ENCODE data around the gene CGA.

Gene CGA

GRCh38 chr6:87094576-87094975, 330 bp downstream of the CGA start:
- H3K27me3 ChIP-seq (ENCODE audit: insufficient read depth, low read length) = no peaks in the 10 kb centered on the region
- H3K4me2 ChIP-seq (ENCODE audit: low read length) = no peak overlapping the region
- H3K4me3 ChIP-seq (ENCODE audit: low read depth, low read length, poor library complexity, severe bottlenecking) = no peak overlapping the region
- no peaks in the 10 kb centered on the region for H3F3A ChIP-seq (ENCODE audit: insufficient read depth, low read length)
- no peaks in the 10 kb centered on the region for H3K79me2 ChIP-seq (ENCODE audit: insufficient read depth, low read length)
- TF ChIP-seq CTCF (IDR thresholded peaks at IDR 0.05; ENCODE audit: low read length) = no peak
- TF ChIP-seq EZH2 (IDR thresholded peaks at IDR 0.05; ENCODE audit: borderline replicate concordance, low read length) = no peak
- no peaks in the 10 kb centered on the region for H4K20me1 ChIP-seq (ENCODE audit: insufficient read depth, low read length)
- H2AFZ ChIP-seq (ENCODE audit: low read length) = no peak overlapping the region
- no peaks in the 10 kb centered on the region for H3K36me3 ChIP-seq (ENCODE audit: insufficient read depth, low read length)
- no peaks in the 10 kb centered on the region for H3K4me1 ChIP-seq (ENCODE audit: insufficient read depth, low read length, severe bottlenecking)
- no peak overlapping the region for H3K9ac ChIP-seq (ENCODE audit: low read length)
- no peaks in the 10 kb centered on the region for H3K9me3 ChIP-seq (ENCODE audit: low read length)
- H3K9me2 ChIP-seq (ENCODE audit: low read depth, low read length) = no peaks in the 10 kb centered on the region
- no peak overlapping the region for H3K27ac ChIP-seq (ENCODE audit: low read depth, low read length, poor library complexity, severe bottlenecking)

- no peaks in the 10 kb centered on the region for H3K36me3 ChIP-seq (ENCODE audit: insufficient read depth, low read length)
- H4K20me1 ChIP-seq (ENCODE audit: insufficient read depth, low read length) = no peaks in the 10 kb centered on the region
- no peak overlapping the region for H3K9ac ChIP-seq (ENCODE audit: low read length)
- H3K27me3 ChIP-seq (ENCODE audit: insufficient read depth, low read length) = no peaks in the 10 kb centered on the region
- no peaks in the 10 kb centered on the region for H3F3A ChIP-seq (ENCODE audit: insufficient read depth, low read length)
- H3K4me2 ChIP-seq (ENCODE audit: low read length) = no peak overlapping the region
- no peaks in the 10 kb centered on the region for H3K79me2 ChIP-seq (ENCODE audit: insufficient read depth, low read length)
- H3K27ac ChIP-seq (ENCODE audit: low read depth, low read length, poor library complexity, severe bottlenecking) = no peak overlapping the region
- H3K9me2 ChIP-seq (ENCODE audit: low read depth, low read length) = no peaks in the 10 kb centered on the region
- H3K9me3 ChIP-seq (ENCODE audit: low read length) = no peaks in the 10 kb centered on the region
- H2AFZ ChIP-seq (ENCODE audit: low read length) = no peak overlapping the region
- H3K4me1 ChIP-seq (ENCODE audit: insufficient read depth, low read length, severe bottlenecking) = no peaks in the 10 kb centered on the region
- no peak for TF ChIP-seq EZH2 (IDR thresholded peaks at IDR 0.05; ENCODE audit: borderline replicate concordance, low read length)
- TF ChIP-seq CTCF (IDR thresholded peaks at IDR 0.05; ENCODE audit: low read length) = no peak
- no peak overlapping the region for H3K4me3 ChIP-seq (ENCODE audit: low read depth, low read length, poor library complexity, severe bottlenecking)
Measured at GRCh38 chr6:87093651-87094050, 1.3 kb downstream of the CGA start.

- Histone ChIP-seq H2AFZ (ENCODE audit: low read length) (no peak overlapping the region), H3K9ac (ENCODE audit: low read length) (no peak overlapping the region), H3K9me2 (ENCODE audit: low read depth, low read length) (no peaks in the 10 kb centered on the region), H4K20me1 (ENCODE audit: insufficient read depth, low read length) (no peaks in the 10 kb centered on the region), H3F3A (ENCODE audit: insufficient read depth, low read length) (no peaks in the 10 kb centered on the region), H3K4me1 (ENCODE audit: insufficient read depth, low read length, severe bottlenecking) (no peaks in the 10 kb centered on the region), H3K27me3 (ENCODE audit: insufficient read depth, low read length) (no peaks in the 10 kb centered on the region), H3K4me3 (ENCODE audit: low read depth, low read length, poor library complexity, severe bottlenecking) (no peak overlapping the region), H3K27ac (ENCODE audit: low read depth, low read length, poor library complexity, severe bottlenecking) (no peak overlapping the region), H3K79me2 (ENCODE audit: insufficient read depth, low read length) (no peaks in the 10 kb centered on the region), H3K9me3 (ENCODE audit: low read length) (no peaks in the 10 kb centered on the region), H3K4me2 (ENCODE audit: low read length) (no peak overlapping the region), H3K36me3 (ENCODE audit: insufficient read depth, low read length) (no peaks in the 10 kb centered on the region)
- TF ChIP-seq EZH2 (IDR thresholded peaks at IDR 0.05; ENCODE audit: borderline replicate concordance, low read length) (no peak), CTCF (IDR thresholded peaks at IDR 0.05; ENCODE audit: low read length) (no peak)
Measured at GRCh38 chr6:87093199-87093598, 1.7 kb downstream of the CGA start.
